Small intestine (tissue), 7 donors: Measurements from ENCODE around the gene SCAMP5. TPM values are rescaled to one million over a fixed set of nuclear protein-coding genes. Genes with fewer than 3 reads are reported as not detected.
A peak's percentile ranks its signal among the peaks of the same experiment; 100 is the strongest.

ENCODE experiments used
- DNase-seq, 2 donors: peaks; one replicate each; pipeline versions ENCODE4 v3.0.0 to v3.0.0-alpha.2; 2013
- FAIRE-seq: peaks from 2 replicates; lab custom pipeline; 2012; peaks lifted over from hg19 to GRCh38; lab: Jason Lieb, UNC
- H3K27ac ChIP-seq, 3 donors: one replicate each; pipeline ENCODE4 v1.5.1; 2013; ENCODE audit warnings: low read length in 2 of 3, mild to moderate bottlenecking in 2 of 3, control low read depth in 1 of 3, inconsistent platforms in 1 of 3, low read depth in 1 of 3, moderate library complexity in 1 of 3
- H3K27me3 ChIP-seq, 3 donors: one replicate each; pipeline ENCODE4 v1.6.1; 2013; ENCODE audit warnings: low read length in 3 of 3, inconsistent platforms in 1 of 3; ENCODE audit not compliant: control insufficient read depth in 3 of 3, insufficient read depth in 3 of 3
- H3K36me3 ChIP-seq, 3 donors: one replicate each; pipeline ENCODE4 v1.6.1; 2013; ENCODE audit warnings: low read length in 3 of 3, inconsistent platforms in 1 of 3, low read depth in 1 of 3, mild to moderate bottlenecking in 1 of 3, moderate library complexity in 1 of 3; ENCODE audit not compliant: control insufficient read depth in 3 of 3, insufficient read depth in 2 of 3
- H3K4me1 ChIP-seq, 3 donors: one replicate each; pipeline ENCODE4 v1.6.1; 2013; ENCODE audit warnings: low read length in 2 of 3, inconsistent platforms in 1 of 3, low read depth in 1 of 3, mild to moderate bottlenecking in 1 of 3, moderate library complexity in 1 of 3; ENCODE audit not compliant: control insufficient read depth in 3 of 3, insufficient read depth in 2 of 3
- H3K4me3 ChIP-seq, 3 donors: one replicate each; pipeline ENCODE4 v1.5.1; 2013; ENCODE audit warnings: low read length in 3 of 3, control low read depth in 1 of 3, inconsistent platforms in 1 of 3, low read depth in 1 of 3, mild to moderate bottlenecking in 1 of 3, moderate library complexity in 1 of 3
- H3K9me3 ChIP-seq, 2 donors: one replicate each; pipeline ENCODE4 v1.6.1; 2013; ENCODE audit warnings: low read depth in 1 of 2, low read length in 1 of 2; ENCODE audit not compliant: control insufficient read depth in 2 of 2, insufficient read depth in 1 of 2
- WGBS, 3 donors: extraction: QIAGEN DNeasy Blood & Tissue Kit; methylation state at CpG; one replicate each; pipeline ENCODE4 v1.1.7; 2013; 5-methylcytosine and 5-hydroxymethylcytosine counted together
- polyA plus RNA-seq, 4 donors: library from polyadenylated mRNA; stranded (reverse) in 3 of 4; unstranded in 1 of 4; fragments of 200-250 nt in 3 of 4; fragments of 120-200 nt in 1 of 4; gene quantifications; one replicate each; pipeline versions ENCODE4 v1.2.1 to v1.2.3, GENCODE V29; 2013
- donor health status: healthy with polysubstance abuse.
- donor health status: control.
- donor health status: control.
- donor health status: Bipolar disorder and iron deficiency.
- donor health status: healthy.

The SCAMP5 gene
- polyA plus RNA-seq, 4 donors: 22.8 to 78.1 (median 56.8) TPM

- peaks cover 0 to 16% of the 10 kb centered on the region in 2 donors for H3K9me3 ChIP-seq
- WGBS, 3 donors: 42 to 43% (median 43%) methylated on average over 2 of the region's 2 CpGs
- DNase-seq (no peak), FAIRE-seq (no peak)
- no peaks in the 10 kb centered on the region for H3K27me3 ChIP-seq
- peaks cover 0 to 5% (median 0%) of the 10 kb centered on the region in 3 donors for H3K36me3 ChIP-seq
- H3K27ac ChIP-seq: peak overlapping the region in 2 of 3 donors; percentile 4 to 78
- H3K4me1 ChIP-seq: peaks cover 0 to 15% (median 0%) of the 10 kb centered on the region in 3 donors
- H3K4me3 ChIP-seq: no peak overlapping the region
These were observed 69.5 kb downstream of the SCAMP5 start for GRCh38 chr15:75064846-75065245.

- H3K27ac ChIP-seq: peak overlapping the region in 1 of 3 donors; percentile 78
- FAIRE-seq: no peak
- peaks cover 0 to 16% of the 10 kb centered on the region in 2 donors for H3K9me3 ChIP-seq
- peaks cover 0 to 3% (median 0%) of the 10 kb centered on the region in 3 donors for H3K36me3 ChIP-seq
- no peak overlapping the region for H3K4me3 ChIP-seq
- peaks cover 0 to 15% (median 0%) of the 10 kb centered on the region in 3 donors for H3K4me1 ChIP-seq
- peak in 1 of 2 donors; percentile 72 for DNase-seq
- no peaks in the 10 kb centered on the region for H3K27me3 ChIP-seq
- 13 to 53% (median 19%) methylated on average over 1 of the region's 1 CpG for WGBS, 3 donors
These were observed 70.1 kb downstream of the SCAMP5 start for GRCh38 chr15:75065467-75065850.

DNA sequence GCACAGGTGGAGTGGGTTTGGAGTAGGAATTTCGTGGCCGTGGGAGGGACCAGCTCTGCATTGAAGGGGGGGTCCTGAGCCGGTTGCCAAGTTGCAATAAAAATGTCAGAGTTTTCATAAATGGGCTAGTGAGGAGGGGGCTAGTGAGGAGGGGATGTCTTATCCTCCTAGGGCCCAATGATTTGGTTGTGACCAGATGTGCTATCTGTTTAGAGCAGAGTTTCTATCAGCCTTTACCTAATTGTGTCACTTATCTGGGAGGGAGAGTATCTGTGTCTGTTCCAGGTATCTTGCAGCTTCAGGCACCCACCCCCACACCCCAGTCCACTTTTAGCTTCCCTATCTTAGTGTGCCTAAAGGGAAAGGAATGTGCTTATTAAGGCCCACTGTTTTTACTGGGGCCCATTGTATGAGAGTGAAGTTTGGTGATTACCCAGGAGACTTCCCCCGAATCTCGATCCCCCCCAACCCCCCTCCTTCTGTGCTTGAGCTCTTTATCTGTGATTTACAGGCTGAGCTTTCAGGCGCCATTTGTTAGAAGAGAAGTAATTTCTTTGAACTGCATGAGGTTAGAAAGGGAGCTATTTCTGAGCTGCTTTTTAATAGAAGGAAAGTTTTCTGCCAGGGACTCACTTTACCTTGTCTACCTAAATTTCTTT, 70.6 kb downstream of the SCAMP5 start:
- H3K4me3 ChIP-seq: no peak overlapping the region
- WGBS, 3 donors: 24 to 59% (median 45%) methylated on average over 6 of the region's 6 CpGs
- DNase-seq: no peak
- H3K36me3 ChIP-seq: peaks cover 0 to 3% (median 0%) of the 10 kb centered on the region in 3 donors
- peaks cover 0 to 16% of the 10 kb centered on the region in 2 donors for H3K9me3 ChIP-seq
- H3K27ac ChIP-seq: peak overlapping the region in 1 of 3 donors; percentile 78
- peaks cover 0 to 15% (median 0%) of the 10 kb centered on the region in 3 donors for H3K4me1 ChIP-seq
- no peaks in the 10 kb centered on the region for H3K27me3 ChIP-seq
- FAIRE-seq: no peak

GRCh38 chr15:75067123-75067830, 71.9 kb downstream of the SCAMP5 start:
- FAIRE-seq (no peak), DNase-seq (no peak)
- H3K4me3 ChIP-seq: no peak overlapping the region
- H3K27ac ChIP-seq: no peak overlapping the region
- peaks cover 0 to 16% of the 10 kb centered on the region in 2 donors for H3K9me3 ChIP-seq
- no peaks in the 10 kb centered on the region for H3K27me3 ChIP-seq
- H3K4me1 ChIP-seq: peaks cover 0 to 15% (median 0%) of the 10 kb centered on the region in 3 donors
- H3K36me3 ChIP-seq: peaks cover 0 to 3% (median 0%) of the 10 kb centered on the region in 3 donors
- WGBS, 3 donors: 69 to 74% (median 72%) methylated on average over 3 of the region's 3 CpGs

DNA sequence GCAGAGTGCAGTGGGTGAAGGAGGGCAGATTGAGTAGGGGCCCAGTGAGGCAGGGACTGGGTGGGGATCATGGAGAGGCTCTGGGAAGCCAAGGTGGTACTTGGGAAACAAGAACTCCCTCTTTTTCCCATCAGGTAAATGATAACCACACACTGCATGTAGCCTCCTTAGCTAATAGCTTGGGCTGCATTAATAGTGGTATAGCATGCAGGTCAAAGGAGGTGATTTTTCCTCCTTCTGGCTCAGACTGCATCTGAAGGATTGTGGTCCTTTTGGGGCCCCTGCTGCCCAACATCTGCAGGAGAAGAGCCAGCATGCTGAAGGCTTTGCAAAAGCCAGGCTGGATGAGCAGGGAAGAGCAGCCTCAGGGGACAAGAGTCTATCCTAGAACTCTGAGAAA, 73.4 kb downstream of the SCAMP5 start:
- FAIRE-seq: no peak
- Histone ChIP-seq H3K4me3 (no peak overlapping the region), H3K27me3 (no peaks in the 10 kb centered on the region), H3K9me3 (peaks cover 0 to 16% of the 10 kb centered on the region in 2 donors), H3K36me3 (peaks cover 0 to 3% (median 0%) of the 10 kb centered on the region in 3 donors), H3K4me1 (peaks cover 0 to 15% (median 0%) of the 10 kb centered on the region in 3 donors), H3K27ac (no peak overlapping the region)
- DNase-seq: no peak

DNA sequence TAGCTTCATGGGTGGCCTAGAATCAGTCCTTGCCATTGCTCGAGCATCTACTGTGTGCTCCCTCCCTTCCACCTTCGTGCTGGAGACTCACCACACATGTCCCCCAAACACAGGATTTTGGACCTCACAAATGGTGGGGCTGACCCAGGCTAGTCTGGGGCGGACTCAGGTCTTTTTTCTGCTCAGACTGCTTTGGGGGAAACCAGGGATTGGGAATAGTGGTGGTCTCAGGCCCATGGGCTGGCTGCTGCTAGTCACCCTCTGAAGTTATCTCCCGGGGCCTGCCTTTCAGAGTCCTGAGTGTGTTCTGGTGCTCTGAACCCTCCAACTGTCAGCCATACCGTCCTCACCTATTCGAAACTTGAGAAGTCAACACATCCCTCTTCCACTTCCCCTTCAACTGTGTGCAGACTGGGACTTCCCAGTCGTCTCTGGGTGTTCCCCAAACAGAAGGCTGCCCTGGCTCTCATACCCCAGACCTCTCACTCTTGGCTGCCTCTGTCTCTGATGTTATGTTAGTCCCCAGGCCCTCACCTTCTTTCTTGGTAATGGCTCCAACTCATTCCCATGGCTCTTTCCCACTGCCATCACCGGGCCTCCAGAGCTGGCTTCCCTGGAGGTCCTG, 74.0 kb downstream of the SCAMP5 start:
- WGBS, 3 donors: 76 to 92% (median 85%) methylated on average over 8 of the region's 8 CpGs
- peaks cover 0 to 15% (median 0%) of the 10 kb centered on the region in 3 donors for H3K4me1 ChIP-seq
- no peaks in the 10 kb centered on the region for H3K36me3 ChIP-seq
- no peaks in the 10 kb centered on the region for H3K27me3 ChIP-seq
- H3K27ac ChIP-seq: peak overlapping the region in 1 of 3 donors; percentile 2
- no peak overlapping the region for H3K4me3 ChIP-seq
- peaks cover 0 to 18% of the 10 kb centered on the region in 2 donors for H3K9me3 ChIP-seq
- FAIRE-seq (no peak), DNase-seq (no peak)

- WGBS, 3 donors: 79 to 97% (median 88%) methylated on average over 4 of the region's 4 CpGs
- DNase-seq (no peak), FAIRE-seq (no peak)
- peaks cover 0 to 4% (median 0%) of the 10 kb centered on the region in 3 donors for H3K4me1 ChIP-seq
- H3K4me3 ChIP-seq: no peak overlapping the region
- H3K36me3 ChIP-seq: no peaks in the 10 kb centered on the region
- H3K9me3 ChIP-seq: peaks cover 0 to 26% of the 10 kb centered on the region in 2 donors
- H3K27me3 ChIP-seq: no peaks in the 10 kb centered on the region
- H3K27ac ChIP-seq: no peak overlapping the region
These were observed 75.3 kb downstream of the SCAMP5 start for GRCh38 chr15:75070674-75071073.
